Renal cortex interstitium (tissue), 11 donors: ENCODE data around the gene B4GALNT3. TPM values are rescaled to one million over a fixed set of nuclear protein-coding genes. Genes with fewer than 3 reads are reported as not detected.

Experiments
- DNase-seq, 11 donors: peaks; one replicate each; pipeline ENCODE4 v3.0.0-alpha.2; 2013; ENCODE audit warnings: low read depth in 9 of 11, low spot score in 4 of 11; ENCODE audit errors: extremely low read depth in 1 of 11
- polyA plus RNA-seq, 3 donors: library from polyadenylated mRNA; unstranded; fragments of 120-200 nt; gene quantifications; one replicate each; pipeline ENCODE4 v1.2.1, GENCODE V29; 2013; ENCODE audit not compliant: insufficient read length in 3 of 3

B4GALNT3 gene
- polyA plus RNA-seq, 3 donors, result 14.1 to 17.3 (median 15.7) TPM

- DNase-seq, result no peak
These were observed 119.8 kb downstream of the B4GALNT3 start for GRCh38 chr12:579420-580110.

- DNase-seq, result no peak
These were observed 121.1 kb downstream of the B4GALNT3 start for GRCh38 chr12:580813-581212.

- no peak for DNase-seq
These were observed 121.6 kb downstream of the B4GALNT3 start for GRCh38 chr12:581321-581720.

- DNase-seq, result no peak
These were observed 122.0 kb downstream of the B4GALNT3 start for GRCh38 chr12:581746-582145.

- DNase-seq, result no peak
These were observed 123.6 kb downstream of the B4GALNT3 start for GRCh38 chr12:583251-583869.

- no peak for DNase-seq
These were observed 125.6 kb downstream of the B4GALNT3 start for GRCh38 chr12:585062-586061.

- no peak for DNase-seq
These were observed 126.8 kb downstream of the B4GALNT3 start for GRCh38 chr12:586318-587071.

GRCh38 chr12:587132-588023, 127.6 kb downstream of the B4GALNT3 start:
- no peak for DNase-seq

- DNase-seq, result no peak
These were observed 128.2 kb downstream of the B4GALNT3 start for GRCh38 chr12:588024-588322.

GRCh38 chr12:588646-589045, 128.9 kb downstream of the B4GALNT3 start:
- no peak for DNase-seq

GRCh38 chr12:590206-590750, 130.5 kb downstream of the B4GALNT3 start:
- DNase-seq, result no peak

- DNase-seq, result no peak
These were observed 131.7 kb downstream of the B4GALNT3 start for GRCh38 chr12:591167-592023.

- DNase-seq, result no peak
These were observed 132.3 kb downstream of the B4GALNT3 start for GRCh38 chr12:592024-592505.

GRCh38 chr12:593396-594270, 133.9 kb downstream of the B4GALNT3 start:
- DNase-seq, result no peak

- DNase-seq, result no peak
These were observed 138.3 kb downstream of the B4GALNT3 start for GRCh38 chr12:597926-598568.

GRCh38 chr12:599756-600155, 140.0 kb downstream of the B4GALNT3 start:
- no peak for DNase-seq
